K562 (cell line): ENCODE results near the gene TMEM170A. TPM values are rescaled to one million over a fixed set of nuclear protein-coding genes. Genes with fewer than 3 reads are reported as not detected.
A peak's percentile ranks its signal among the peaks of the same experiment; 100 is the strongest.

Source experiments
- ELF2 ChIP-seq: fragments of 250-450 bp; sonication (Bioruptor Pico); IDR thresholded peaks from 2 replicates; pipeline ENCODE4 v1.5.0; 2021; ENCODE audit warnings: mild to moderate bottlenecking
- HEY1 ChIP-seq: fragments of 250-450 bp; sonication (Bioruptor Pico); IDR thresholded peaks from 2 replicates; pipeline ENCODE4 v1.5.0; 2020; ENCODE audit warnings: mild to moderate bottlenecking, moderate library complexity, borderline replicate concordance
- HIVEP1 ChIP-seq: fragments of 250-450 bp; sonication (Bioruptor Pico); IDR thresholded peaks from 2 replicates; pipeline ENCODE4 v1.4.0; 2020; ENCODE audit warnings: mild to moderate bottlenecking
- MTA3 ChIP-seq: fragments of 450-650 bp; formaldehyde crosslinking; IDR thresholded peaks from 2 replicates; pipeline ENCODE4 v1.6.1; 2017; ENCODE audit warnings: mild to moderate bottlenecking, borderline replicate concordance
- NELFE ChIP-seq: IDR thresholded peaks from 2 replicates; pipeline ENCODE4 v1.6.1; 2011; ENCODE audit warnings: mild to moderate bottlenecking; ENCODE audit not compliant: insufficient read depth, insufficient read length
- POLR2B ChIP-seq: fragments of 450-650 bp; IDR thresholded peaks from 2 replicates; pipeline ENCODE4 v1.6.1; 2018; ENCODE audit warnings: low read depth; ENCODE audit not compliant: partially characterized antibody
- SMARCA5 ChIP-seq: fragments of 450-650 bp; IDR thresholded peaks from 2 replicates; pipeline ENCODE4 v1.6.1; 2016
- ZNF140 ChIP-seq: fragments of 250-450 bp; sonication (Bioruptor Pico); IDR thresholded peaks from 2 replicates; pipeline ENCODE4 v1.8.0; 2021; ENCODE audit warnings: moderate library complexity, mild to moderate bottlenecking, inconsistent platforms
- polyA plus RNA-seq, 8 experiments: library from polyadenylated mRNA; depleted of rRNA in 4 of 8; stranded (reverse) in 5 of 8; unstranded in 3 of 8; fragments of >200 nt; fragmentation: Nextera tagmentation in 2 of 8; fragmentation: Illumina TruSeq in 1 of 8; extraction: Ambion mirVana in 2 of 8; extraction: Trizol in 1 of 8; gene quantifications; 2 replicates each; pipeline versions ENCODE4 v1.2.1 to v1.2.3, GENCODE V29; 2011 to 2014; ENCODE audit warnings: inconsistent platforms in 1 of 8, missing spikeins in 1 of 8
- total RNA-seq, 7 experiments: library from RNA; depleted of rRNA in 6 of 7; stranded (reverse); fragments of >200 nt in 6 of 7; fragmentation: Illumina TruSeq in 2 of 7; extraction: Trizol in 2 of 7; gene quantifications; 2 replicates each; pipeline versions ENCODE4 v1.2.1 to v1.2.3, GENCODE V29; 2011 to 2021; ENCODE audit warnings: low replicate concordance in 1 of 7
- TF ChIP-seq, protein P1 (sequence below): sonication (generic); formaldehyde crosslinking; IDR thresholded peaks from 2 replicates; pipeline ENCODE4 v1.8.0; 2023; ENCODE audit warnings: mild to moderate bottlenecking, missing genetic modification reagents
- TF ChIP-seq, protein P2 (sequence below): fragments of 450-650 bp; IDR thresholded peaks from 2 replicates; pipeline ENCODE4 v1.6.1; 2016; ENCODE audit warnings: borderline replicate concordance
- TF ChIP-seq, protein P3 (sequence below): fragments of 450-650 bp; IDR thresholded peaks from 2 replicates; pipeline ENCODE4 v1.7.0; 2016; ENCODE audit warnings: borderline replicate concordance
- TF ChIP-seq, protein P4 (sequence below): fragments of 150-350 bp; conservative IDR thresholded peaks from 2 replicates; pipeline ENCODE4 v1.6.1; 2014; ENCODE audit warnings: low read length
- TF ChIP-seq, protein P5 (sequence below): fragments of 250-450 bp; sonication (Bioruptor Pico); IDR thresholded peaks from 2 replicates; pipeline ENCODE4 v1.4.0; 2020; ENCODE audit warnings: mild to moderate bottlenecking, moderate library complexity, borderline replicate concordance
- TF ChIP-seq, protein P6 (sequence below): fragments of 450-650 bp; formaldehyde crosslinking; IDR thresholded peaks from 2 replicates; pipeline ENCODE4 v1.4.0; 2020; ENCODE audit warnings: mild to moderate bottlenecking

TMEM170A gene
- total and polyA plus RNA-seq, 9 of the 15 experiments (the other 6 are each of a cell fraction or from before 2014, with no cell fraction given) = 6.1 to 30.2 (median 15.0) TPM

DNA sequence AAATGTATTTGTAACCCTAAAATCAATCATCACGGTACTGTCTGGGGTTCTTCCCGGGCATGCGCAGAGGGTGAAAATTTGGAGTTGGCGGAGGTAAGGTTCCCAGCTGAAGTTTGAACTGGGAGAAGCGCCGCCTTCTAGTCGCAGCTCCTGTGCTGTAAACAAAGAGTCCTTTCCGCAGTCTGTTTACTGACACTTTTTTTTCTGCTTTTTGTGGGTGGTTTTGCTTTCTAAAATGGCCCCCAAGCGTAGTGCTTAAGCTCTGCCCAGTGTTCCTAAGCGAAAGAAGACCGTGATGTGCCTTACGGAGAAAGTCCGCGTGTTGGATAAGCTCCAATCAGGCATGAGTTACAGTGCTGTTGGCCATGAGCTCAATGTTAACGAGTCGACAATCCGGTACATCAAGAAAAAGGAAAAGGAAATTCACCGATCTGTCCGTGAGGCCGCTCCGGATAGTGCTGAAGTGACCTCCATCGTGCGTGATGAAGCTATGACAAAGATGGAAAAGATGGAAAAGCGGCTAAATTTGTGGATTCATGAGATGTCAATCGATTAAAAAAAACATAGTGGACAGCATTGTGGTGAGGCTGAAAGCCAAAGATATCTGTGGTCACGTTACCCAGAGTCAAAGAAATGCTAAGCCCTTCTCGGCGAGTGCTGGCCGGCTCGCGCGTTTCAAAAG, 30.6 kb downstream of the TMEM170A start (continued):
- TF ChIP-seq, protein P1, sequence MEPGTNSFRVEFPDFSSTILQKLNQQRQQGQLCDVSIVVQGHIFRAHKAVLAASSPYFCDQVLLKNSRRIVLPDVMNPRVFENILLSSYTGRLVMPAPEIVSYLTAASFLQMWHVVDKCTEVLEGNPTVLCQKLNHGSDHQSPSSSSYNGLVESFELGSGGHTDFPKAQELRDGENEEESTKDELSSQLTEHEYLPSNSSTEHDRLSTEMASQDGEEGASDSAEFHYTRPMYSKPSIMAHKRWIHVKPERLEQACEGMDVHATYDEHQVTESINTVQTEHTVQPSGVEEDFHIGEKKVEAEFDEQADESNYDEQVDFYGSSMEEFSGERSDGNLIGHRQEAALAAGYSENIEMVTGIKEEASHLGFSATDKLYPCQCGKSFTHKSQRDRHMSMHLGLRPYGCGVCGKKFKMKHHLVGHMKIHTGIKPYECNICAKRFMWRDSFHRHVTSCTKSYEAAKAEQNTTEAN (CRISPR knock-in tag) = no peak
- TF ChIP-seq ZNF140 (CRISPR knock-in tag) = no peak
- no peak for TF ChIP-seq NELFE
- no peak for TF ChIP-seq ELF2 (CRISPR knock-in tag)
- TF ChIP-seq SMARCA5 = no peak
- TF ChIP-seq POLR2B = peak; percentile 58
- TF ChIP-seq, protein P2, sequence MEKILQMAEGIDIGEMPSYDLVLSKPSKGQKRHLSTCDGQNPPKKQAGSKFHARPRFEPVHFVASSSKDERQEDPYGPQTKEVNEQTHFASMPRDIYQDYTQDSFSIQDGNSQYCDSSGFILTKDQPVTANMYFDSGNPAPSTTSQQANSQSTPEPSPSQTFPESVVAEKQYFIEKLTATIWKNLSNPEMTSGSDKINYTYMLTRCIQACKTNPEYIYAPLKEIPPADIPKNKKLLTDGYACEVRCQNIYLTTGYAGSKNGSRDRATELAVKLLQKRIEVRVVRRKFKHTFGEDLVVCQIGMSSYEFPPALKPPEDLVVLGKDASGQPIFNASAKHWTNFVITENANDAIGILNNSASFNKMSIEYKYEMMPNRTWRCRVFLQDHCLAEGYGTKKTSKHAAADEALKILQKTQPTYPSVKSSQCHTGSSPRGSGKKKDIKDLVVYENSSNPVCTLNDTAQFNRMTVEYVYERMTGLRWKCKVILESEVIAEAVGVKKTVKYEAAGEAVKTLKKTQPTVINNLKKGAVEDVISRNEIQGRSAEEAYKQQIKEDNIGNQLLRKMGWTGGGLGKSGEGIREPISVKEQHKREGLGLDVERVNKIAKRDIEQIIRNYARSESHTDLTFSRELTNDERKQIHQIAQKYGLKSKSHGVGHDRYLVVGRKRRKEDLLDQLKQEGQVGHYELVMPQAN = 0 out of 2 replicates have a peak, but pooled peaks have one; percentile 44
- TF ChIP-seq, protein P3, sequence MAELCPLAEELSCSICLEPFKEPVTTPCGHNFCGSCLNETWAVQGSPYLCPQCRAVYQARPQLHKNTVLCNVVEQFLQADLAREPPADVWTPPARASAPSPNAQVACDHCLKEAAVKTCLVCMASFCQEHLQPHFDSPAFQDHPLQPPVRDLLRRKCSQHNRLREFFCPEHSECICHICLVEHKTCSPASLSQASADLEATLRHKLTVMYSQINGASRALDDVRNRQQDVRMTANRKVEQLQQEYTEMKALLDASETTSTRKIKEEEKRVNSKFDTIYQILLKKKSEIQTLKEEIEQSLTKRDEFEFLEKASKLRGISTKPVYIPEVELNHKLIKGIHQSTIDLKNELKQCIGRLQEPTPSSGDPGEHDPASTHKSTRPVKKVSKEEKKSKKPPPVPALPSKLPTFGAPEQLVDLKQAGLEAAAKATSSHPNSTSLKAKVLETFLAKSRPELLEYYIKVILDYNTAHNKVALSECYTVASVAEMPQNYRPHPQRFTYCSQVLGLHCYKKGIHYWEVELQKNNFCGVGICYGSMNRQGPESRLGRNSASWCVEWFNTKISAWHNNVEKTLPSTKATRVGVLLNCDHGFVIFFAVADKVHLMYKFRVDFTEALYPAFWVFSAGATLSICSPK = no peak
- no peak for TF ChIP-seq HIVEP1
- TF ChIP-seq, protein P4, sequence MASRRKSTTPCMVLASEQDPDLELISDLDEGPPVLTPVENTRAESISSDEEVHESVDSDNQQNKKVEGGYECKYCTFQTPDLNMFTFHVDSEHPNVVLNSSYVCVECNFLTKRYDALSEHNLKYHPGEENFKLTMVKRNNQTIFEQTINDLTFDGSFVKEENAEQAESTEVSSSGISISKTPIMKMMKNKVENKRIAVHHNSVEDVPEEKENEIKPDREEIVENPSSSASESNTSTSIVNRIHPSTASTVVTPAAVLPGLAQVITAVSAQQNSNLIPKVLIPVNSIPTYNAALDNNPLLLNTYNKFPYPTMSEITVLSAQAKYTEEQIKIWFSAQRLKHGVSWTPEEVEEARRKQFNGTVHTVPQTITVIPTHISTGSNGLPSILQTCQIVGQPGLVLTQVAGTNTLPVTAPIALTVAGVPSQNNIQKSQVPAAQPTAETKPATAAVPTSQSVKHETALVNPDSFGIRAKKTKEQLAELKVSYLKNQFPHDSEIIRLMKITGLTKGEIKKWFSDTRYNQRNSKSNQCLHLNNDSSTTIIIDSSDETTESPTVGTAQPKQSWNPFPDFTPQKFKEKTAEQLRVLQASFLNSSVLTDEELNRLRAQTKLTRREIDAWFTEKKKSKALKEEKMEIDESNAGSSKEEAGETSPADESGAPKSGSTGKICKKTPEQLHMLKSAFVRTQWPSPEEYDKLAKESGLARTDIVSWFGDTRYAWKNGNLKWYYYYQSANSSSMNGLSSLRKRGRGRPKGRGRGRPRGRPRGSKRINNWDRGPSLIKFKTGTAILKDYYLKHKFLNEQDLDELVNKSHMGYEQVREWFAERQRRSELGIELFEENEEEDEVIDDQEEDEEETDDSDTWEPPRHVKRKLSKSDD = no peak
- TF ChIP-seq HEY1 (CRISPR knock-in tag) = no peak
- TF ChIP-seq, protein P5, sequence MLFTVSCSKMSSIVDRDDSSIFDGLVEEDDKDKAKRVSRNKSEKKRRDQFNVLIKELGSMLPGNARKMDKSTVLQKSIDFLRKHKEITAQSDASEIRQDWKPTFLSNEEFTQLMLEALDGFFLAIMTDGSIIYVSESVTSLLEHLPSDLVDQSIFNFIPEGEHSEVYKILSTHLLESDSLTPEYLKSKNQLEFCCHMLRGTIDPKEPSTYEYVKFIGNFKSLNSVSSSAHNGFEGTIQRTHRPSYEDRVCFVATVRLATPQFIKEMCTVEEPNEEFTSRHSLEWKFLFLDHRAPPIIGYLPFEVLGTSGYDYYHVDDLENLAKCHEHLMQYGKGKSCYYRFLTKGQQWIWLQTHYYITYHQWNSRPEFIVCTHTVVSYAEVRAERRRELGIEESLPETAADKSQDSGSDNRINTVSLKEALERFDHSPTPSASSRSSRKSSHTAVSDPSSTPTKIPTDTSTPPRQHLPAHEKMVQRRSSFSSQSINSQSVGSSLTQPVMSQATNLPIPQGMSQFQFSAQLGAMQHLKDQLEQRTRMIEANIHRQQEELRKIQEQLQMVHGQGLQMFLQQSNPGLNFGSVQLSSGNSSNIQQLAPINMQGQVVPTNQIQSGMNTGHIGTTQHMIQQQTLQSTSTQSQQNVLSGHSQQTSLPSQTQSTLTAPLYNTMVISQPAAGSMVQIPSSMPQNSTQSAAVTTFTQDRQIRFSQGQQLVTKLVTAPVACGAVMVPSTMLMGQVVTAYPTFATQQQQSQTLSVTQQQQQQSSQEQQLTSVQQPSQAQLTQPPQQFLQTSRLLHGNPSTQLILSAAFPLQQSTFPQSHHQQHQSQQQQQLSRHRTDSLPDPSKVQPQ (CRISPR knock-in tag) = no peak
- peak; percentile 17; the same call in 1 of the 2 replicates for TF ChIP-seq MTA3
- TF ChIP-seq, protein P6, sequence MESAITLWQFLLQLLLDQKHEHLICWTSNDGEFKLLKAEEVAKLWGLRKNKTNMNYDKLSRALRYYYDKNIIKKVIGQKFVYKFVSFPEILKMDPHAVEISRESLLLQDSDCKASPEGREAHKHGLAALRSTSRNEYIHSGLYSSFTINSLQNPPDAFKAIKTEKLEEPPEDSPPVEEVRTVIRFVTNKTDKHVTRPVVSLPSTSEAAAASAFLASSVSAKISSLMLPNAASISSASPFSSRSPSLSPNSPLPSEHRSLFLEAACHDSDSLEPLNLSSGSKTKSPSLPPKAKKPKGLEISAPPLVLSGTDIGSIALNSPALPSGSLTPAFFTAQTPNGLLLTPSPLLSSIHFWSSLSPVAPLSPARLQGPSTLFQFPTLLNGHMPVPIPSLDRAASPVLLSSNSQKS (CRISPR knock-in tag) = no peak
